ENCODE data around the gene MFAP4. TPM values are rescaled to one million over a fixed set of nuclear protein-coding genes. Genes with fewer than 3 reads are reported as not detected.

The MFAP4 gene
- total RNA-seq, 1 experiment from 2014 or later: 1.5 TPM

DNA sequence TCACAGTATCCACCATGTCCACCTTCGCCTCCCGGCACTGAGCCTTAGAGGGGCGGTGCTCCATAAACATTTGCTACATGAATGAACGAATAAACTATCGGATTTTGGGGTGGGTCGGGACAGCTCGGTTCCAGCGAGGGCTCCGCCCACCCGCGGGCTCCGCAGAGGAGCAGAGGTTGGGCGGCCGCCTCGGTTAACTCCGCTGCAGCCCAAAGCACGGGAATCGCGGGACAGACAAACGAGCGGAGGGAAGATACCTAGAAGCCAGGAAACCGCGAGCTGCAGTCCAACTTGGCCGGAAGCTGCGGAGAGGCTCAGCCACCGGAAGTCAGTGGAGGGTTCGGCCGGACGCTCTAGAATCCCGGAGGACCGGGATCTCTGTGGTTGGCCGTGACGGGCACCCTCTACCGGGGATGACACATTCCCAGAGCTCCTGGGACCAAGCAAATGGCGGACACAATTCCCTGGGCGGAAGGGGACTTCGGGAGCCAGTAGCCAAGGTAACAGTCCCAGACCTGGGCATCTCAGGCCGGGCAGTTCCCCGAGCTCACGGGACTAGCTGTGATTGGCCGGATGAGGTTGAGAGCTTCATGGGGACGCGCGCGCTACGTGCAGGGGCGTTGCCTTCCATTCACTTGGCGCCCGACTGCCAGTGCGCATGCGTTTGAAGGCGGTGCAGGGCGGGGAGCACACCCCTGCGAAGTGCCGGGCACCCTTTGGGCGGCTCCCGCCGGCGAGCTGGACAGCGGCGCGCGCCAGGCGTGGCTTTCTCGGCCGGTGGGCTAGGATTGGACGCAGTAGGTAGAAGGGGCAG, 9.2 kb downstream of the MFAP4 start:
- H3K9me3 Mint-ChIP-seq: no peaks in the 10 kb centered on the region
- H3K27me3 Mint-ChIP-seq (ENCODE audit: low read depth): no peaks in the 10 kb centered on the region
- H3K14ac ChIP-seq (ENCODE audit: insufficient read depth, low read length): peak overlapping the region; percentile 79; the same call in 1 of the 2 replicates

More for the DNA sequence above, 9.2 kb downstream of the MFAP4 start:
- Histone ChIP-seq H3K4me1 (ENCODE audit: insufficient read depth, low read length) (peaks cover 2% of the 10 kb centered on the region; the same call in 1 of the 2 replicates), H4K5ac (ENCODE audit: insufficient read length, low read depth, low read length) (no peak overlapping the region), H4K91ac (ENCODE audit: insufficient read length, low read depth, low read length) (no peak overlapping the region), H2AFZ (ENCODE audit: low read length) (no peak overlapping the region), H3K18ac (ENCODE audit: insufficient read length, low read depth, low read length) (peak overlapping the region; percentile 74), H2BK5ac (ENCODE audit: insufficient read length, low read length) (no peak overlapping the region), H3K79me1 (ENCODE audit: insufficient read depth, low read depth, low read length, poor library complexity, severe bottlenecking) (peaks cover 6% of the 10 kb centered on the region), H2BK20ac (ENCODE audit: low read depth, low read length, poor library complexity, severe bottlenecking) (no peak overlapping the region), H2BK120ac (ENCODE audit: low read depth, low read length, poor library complexity, severe bottlenecking) (no peak overlapping the region), H4K20me1 (ENCODE audit: control insufficient read depth, insufficient read depth, insufficient read length) (no peaks in the 10 kb centered on the region), H3K23ac (ENCODE audit: insufficient read length, low read depth, low read length) (no peak overlapping the region), H2BK12ac (ENCODE audit: insufficient read length, low read depth, low read length) (no peak overlapping the region), H3K9ac (ENCODE audit: extremely low read depth, insufficient read length, low read length) (peak overlapping the region; percentile 73), H4K8ac (replicated peaks; ENCODE audit: insufficient read length, low read depth, low read length) (no peak overlapping the region), H3T11ph (ENCODE audit: low read length) (no peak overlapping the region), H3K27ac (ENCODE audit: insufficient read length, low read depth, low read length) (peak overlapping the region; percentile 42), H2AK5ac (ENCODE audit: insufficient read length, low read length) (no peak overlapping the region), H2BK15ac (ENCODE audit: low read depth, low read length) (no peak overlapping the region), H3K79me2 (ENCODE audit: insufficient read depth, low read length) (peaks cover 4% of the 10 kb centered on the region; the same call in 1 of the 2 replicates), H3K4ac (ENCODE audit: low read depth, low read length) (no peak overlapping the region), H3K4me2 (ENCODE audit: insufficient read depth, insufficient read length, low read length) (peak overlapping the region; percentile 93), H3K27me3 (ENCODE audit: insufficient read depth, low read length) (no peaks in the 10 kb centered on the region), H3K56ac (ENCODE audit: insufficient read length, low read depth, low read length) (no peak overlapping the region), H3K23me2 (ENCODE audit: insufficient read length, low read depth, low read length, poor library complexity, severe bottlenecking) (peaks cover 7% of the 10 kb centered on the region), H3K9me3 (ENCODE audit: control insufficient read depth, low read depth, low read length) (no peaks in the 10 kb centered on the region)
- DNase-seq: peak; percentile 100
- no CpG with 5 or more reads among the region's 67 CpGs for WGBS (ENCODE audit: extremely low coverage, insufficient read length, low lambda C conversion rate)
- peaks cover 22 to 40% (median 36%) of the 10 kb centered on the region in 3 experiments; a peak in 6 of 7 replicates for H3K36me3 Mint-ChIP-seq (ENCODE audit: insufficient read depth in 1 of 3, low read depth in 3 of 3)
- TF ChIP-seq, protein P1, sequence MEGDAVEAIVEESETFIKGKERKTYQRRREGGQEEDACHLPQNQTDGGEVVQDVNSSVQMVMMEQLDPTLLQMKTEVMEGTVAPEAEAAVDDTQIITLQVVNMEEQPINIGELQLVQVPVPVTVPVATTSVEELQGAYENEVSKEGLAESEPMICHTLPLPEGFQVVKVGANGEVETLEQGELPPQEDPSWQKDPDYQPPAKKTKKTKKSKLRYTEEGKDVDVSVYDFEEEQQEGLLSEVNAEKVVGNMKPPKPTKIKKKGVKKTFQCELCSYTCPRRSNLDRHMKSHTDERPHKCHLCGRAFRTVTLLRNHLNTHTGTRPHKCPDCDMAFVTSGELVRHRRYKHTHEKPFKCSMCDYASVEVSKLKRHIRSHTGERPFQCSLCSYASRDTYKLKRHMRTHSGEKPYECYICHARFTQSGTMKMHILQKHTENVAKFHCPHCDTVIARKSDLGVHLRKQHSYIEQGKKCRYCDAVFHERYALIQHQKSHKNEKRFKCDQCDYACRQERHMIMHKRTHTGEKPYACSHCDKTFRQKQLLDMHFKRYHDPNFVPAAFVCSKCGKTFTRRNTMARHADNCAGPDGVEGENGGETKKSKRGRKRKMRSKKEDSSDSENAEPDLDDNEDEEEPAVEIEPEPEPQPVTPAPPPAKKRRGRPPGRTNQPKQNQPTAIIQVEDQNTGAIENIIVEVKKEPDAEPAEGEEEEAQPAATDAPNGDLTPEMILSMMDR (conservative IDR thresholded peaks at IDR 0.05): no peak
- H3K4me3 Mint-ChIP-seq: peak overlapping the region; percentile 97 to 98
- H3K4me1 Mint-ChIP-seq: peaks cover 13 to 23% of the 10 kb centered on the region in 2 experiments
- H3K27ac Mint-ChIP-seq: peak overlapping the region; percentile 98 to 99 (median 99)

Data from H9 (cell line).